H9 (cell line): ENCODE data around the gene ABHD16B. TPM values are rescaled to one million over a fixed set of nuclear protein-coding genes. Genes with fewer than 3 reads are reported as not detected.

Experiments used
- DNase-seq: peaks from one replicate; pipeline ENCODE4 v3.0.0-alpha.2; 2017
- H2AFZ ChIP-seq: one replicate; pipeline ENCODE4 v1.6.1; 2013; ENCODE audit warnings: mild to moderate bottlenecking, low read length, control low read depth, moderate library complexity
- H2AK5ac ChIP-seq: 2 replicates; pipeline ENCODE4 v1.6.1; 2013; ENCODE audit warnings: low read length, control low read depth, mixed read lengths; ENCODE audit not compliant: insufficient read length
- H2BK120ac ChIP-seq: one replicate; pipeline ENCODE4 v1.6.1; 2013; ENCODE audit warnings: low read depth, mild to moderate bottlenecking, low read length, control low read depth, inconsistent platforms; ENCODE audit not compliant: poor library complexity, severe bottlenecking
- H2BK12ac ChIP-seq: 2 replicates; pipeline ENCODE4 v1.6.1; 2013; ENCODE audit warnings: low read length, control low read depth, mixed read lengths, low read depth; ENCODE audit not compliant: insufficient read length
- H2BK15ac ChIP-seq: 2 replicates; pipeline ENCODE4 v1.6.1; 2013; ENCODE audit warnings: low read depth, low read length, control low read depth
- H2BK20ac ChIP-seq: one replicate; pipeline ENCODE4 v1.6.1; 2013; ENCODE audit warnings: low read depth, mild to moderate bottlenecking, low read length, control low read depth, inconsistent platforms; ENCODE audit not compliant: poor library complexity, severe bottlenecking
- H2BK5ac ChIP-seq: 2 replicates; pipeline ENCODE4 v1.6.1; 2013; ENCODE audit warnings: low read length, control low read depth, mixed read lengths; ENCODE audit not compliant: insufficient read length
- H3K14ac ChIP-seq: 2 replicates; pipeline ENCODE4 v1.6.1; 2013; ENCODE audit warnings: low read length, control low read depth; ENCODE audit not compliant: insufficient read depth
- H3K18ac ChIP-seq: 2 replicates; pipeline ENCODE4 v1.6.1; 2013; ENCODE audit warnings: low read depth, mild to moderate bottlenecking, mixed read lengths, low read length, control low read depth; ENCODE audit not compliant: insufficient read length
- H3K23ac ChIP-seq: 2 replicates; pipeline ENCODE4 v1.6.1; 2013; ENCODE audit warnings: low read length, control low read depth, mixed read lengths, low read depth; ENCODE audit not compliant: insufficient read length
- H3K23me2 ChIP-seq: 2 replicates; pipeline ENCODE4 v1.6.1; 2013; ENCODE audit warnings: low read depth, mild to moderate bottlenecking, mixed read lengths, low read length, control low read depth; ENCODE audit not compliant: insufficient read length, poor library complexity, severe bottlenecking
- H3K27ac ChIP-seq: 2 replicates; pipeline ENCODE4 v1.5.1; 2013; ENCODE audit warnings: low read length, control low read depth, mixed read lengths, low read depth; ENCODE audit not compliant: insufficient read length
- H3K27me3 ChIP-seq: 2 replicates; pipeline ENCODE4 v1.6.1; 2013; ENCODE audit warnings: low read length, control low read depth, inconsistent platforms; ENCODE audit not compliant: insufficient read depth
- H3K4ac ChIP-seq: 2 replicates; pipeline ENCODE4 v1.6.1; 2013; ENCODE audit warnings: low read depth, mild to moderate bottlenecking, control low read depth, inconsistent platforms, low read length, moderate library complexity
- H3K4me1 ChIP-seq: 2 replicates; pipeline ENCODE4 v1.6.1; 2013; ENCODE audit warnings: low read length, control low read depth, inconsistent platforms; ENCODE audit not compliant: insufficient read depth
- H3K4me2 ChIP-seq: 2 replicates; pipeline ENCODE4 v1.6.1; 2013; ENCODE audit warnings: low read length, control low read depth, mixed read lengths; ENCODE audit not compliant: insufficient read length, insufficient read depth
- H3K56ac ChIP-seq: 2 replicates; pipeline ENCODE4 v1.6.1; 2013; ENCODE audit warnings: low read depth, mild to moderate bottlenecking, mixed read lengths, low read length, control low read depth; ENCODE audit not compliant: insufficient read length
- H3K79me1 ChIP-seq: 2 replicates; pipeline ENCODE4 v1.6.1; 2013; ENCODE audit warnings: low read depth, mild to moderate bottlenecking, moderate library complexity, low read length, control low read depth, inconsistent platforms; ENCODE audit not compliant: insufficient read depth, poor library complexity, severe bottlenecking
- H3K79me2 ChIP-seq: 2 replicates; pipeline ENCODE4 v1.6.1; 2013; ENCODE audit warnings: low read length, control low read depth, inconsistent platforms; ENCODE audit not compliant: insufficient read depth
- H3K9ac ChIP-seq: 2 replicates; pipeline ENCODE4 v1.6.1; 2013; ENCODE audit warnings: low read length, control low read depth, mixed read lengths; ENCODE audit not compliant: insufficient read length; ENCODE audit errors: extremely low read depth
- H3K9me3 ChIP-seq: one replicate; pipeline ENCODE4 v1.6.1; 2013; ENCODE audit warnings: low read depth, low read length, inconsistent platforms; ENCODE audit not compliant: control insufficient read depth
- H3T11ph ChIP-seq: one replicate; pipeline ENCODE4 v1.6.1; 2013; ENCODE audit warnings: mild to moderate bottlenecking, low read length, control low read depth, inconsistent platforms
- H4K20me1 ChIP-seq: one replicate; pipeline ENCODE4 v1.6.1; 2013; ENCODE audit not compliant: control insufficient read depth, insufficient read length, insufficient read depth
- H4K5ac ChIP-seq: 2 replicates; pipeline ENCODE4 v1.6.1; 2013; ENCODE audit warnings: low read depth, mild to moderate bottlenecking, mixed read lengths, low read length, control low read depth; ENCODE audit not compliant: insufficient read length
- H4K8ac ChIP-seq: replicated peaks from 2 replicates; pipeline ENCODE4 v1.6.1; 2013; ENCODE audit warnings: low read length, control low read depth, mixed read lengths, low read depth; ENCODE audit not compliant: insufficient read length
- H4K91ac ChIP-seq: 2 replicates; pipeline ENCODE4 v1.6.1; 2013; ENCODE audit warnings: low read depth, mild to moderate bottlenecking, moderate library complexity, mixed read lengths, low read length, control low read depth; ENCODE audit not compliant: insufficient read length
- H3K27ac Mint-ChIP-seq, 3 experiments: 2 replicates in 2 of 3; 3 replicates in 1 of 3; pipeline ENCODE4 v1.8.0; 2020 to 2021; ENCODE audit warnings: mixed read lengths in 3 of 3, mild to moderate bottlenecking in 1 of 3, moderate library complexity in 1 of 3
- H3K27me3 Mint-ChIP-seq: 2 replicates; pipeline ENCODE4 v1.8.0; 2021; ENCODE audit warnings: low read depth, mild to moderate bottlenecking, moderate library complexity, mixed read lengths
- H3K36me3 Mint-ChIP-seq, 3 experiments: 2 replicates in 2 of 3; 3 replicates in 1 of 3; pipeline ENCODE4 v1.8.0; 2020 to 2021; ENCODE audit warnings: low read depth in 3 of 3, mixed read lengths in 3 of 3; ENCODE audit not compliant: insufficient read depth in 1 of 3
- H3K4me1 Mint-ChIP-seq, 2 experiments: 2 replicates each; pipeline ENCODE4 v1.8.0; 2020; ENCODE audit warnings: mixed read lengths in 2 of 2
- H3K4me3 Mint-ChIP-seq, 2 experiments: 2 replicates in 1 of 2; 3 replicates in 1 of 2; pipeline ENCODE4 v1.8.0; 2020 to 2021; ENCODE audit warnings: mild to moderate bottlenecking in 2 of 2, mixed read lengths in 2 of 2, moderate library complexity in 1 of 2
- H3K9me3 Mint-ChIP-seq, 2 experiments: 2 replicates in 1 of 2; 3 replicates in 1 of 2; pipeline ENCODE4 v1.8.0; 2020; ENCODE audit warnings: mild to moderate bottlenecking in 2 of 2, mixed read lengths in 2 of 2, moderate library complexity in 1 of 2
- CTCF ChIP-seq: fragments of 200-600 bp; sonication (generic); conservative IDR thresholded peaks from 3 replicates; pipeline ENCODE4 v1.8.0; 2021; ENCODE audit warnings: antibody characterized with exemption, mild to moderate bottlenecking
- WGBS: extraction: QIAGEN DNeasy Blood & Tissue Kit; methylation state at CpG from one replicate; pipeline ENCODE4 v1.1.7; 2013; ENCODE audit warnings: missing lambda C conversion rate, low lambda C conversion rate, mixed read lengths; ENCODE audit not compliant: insufficient read length; ENCODE audit errors: extremely low coverage; 5-methylcytosine and 5-hydroxymethylcytosine counted together
- total RNA-seq: library from RNA; stranded (reverse); gene quantifications from 2 replicates; pipeline ENCODE4 v1.2.1, GENCODE V29; 2021

Gene ABHD16B
- total RNA-seq, 1 experiment from 2014 or later: not detected

- Histone ChIP-seq H3K23me2 (peaks cover 8% of the 10 kb centered on the region), H3K27me3 (peaks cover 4% of the 10 kb centered on the region; the same call in 1 of the 2 replicates), H2BK120ac (no peak overlapping the region), H3K4me2 (peak overlapping the region; percentile 65), H2BK15ac (no peak overlapping the region), H3K79me2 (peaks cover 11% of the 10 kb centered on the region; the same call in 1 of the 2 replicates), H3K14ac (no peak overlapping the region), H2BK12ac (no peak overlapping the region), H3K9me3 (no peaks in the 10 kb centered on the region), H2BK20ac (no peak overlapping the region), H2BK5ac (no peak overlapping the region), H3K27ac (no peak overlapping the region), H3K18ac (no peak overlapping the region), H3K79me1 (peaks cover 4% of the 10 kb centered on the region), H4K20me1 (no peaks in the 10 kb centered on the region), H3K9ac (no peak overlapping the region), H3K23ac (no peak overlapping the region), H3K4me1 (peaks cover 4% of the 10 kb centered on the region; the same call in 1 of the 2 replicates), H4K5ac (no peak overlapping the region), H3T11ph (no peak overlapping the region), H4K91ac (no peak overlapping the region), H4K8ac (no peak overlapping the region), H3K56ac (no peak overlapping the region), H2AK5ac (no peak overlapping the region), H3K4ac (no peak overlapping the region), H2AFZ (no peak overlapping the region)
- peak overlapping the region; percentile 84 to 87 for H3K4me3 Mint-ChIP-seq
- TF ChIP-seq CTCF: peak; percentile 32; the same call in 1 of the 3 replicates
- no CpG with 5 or more reads among the region's 10 CpGs for WGBS
- peaks cover 34% of the 10 kb centered on the region for H3K27me3 Mint-ChIP-seq
- DNase-seq: no peak
- H3K36me3 Mint-ChIP-seq: no peaks in the 10 kb centered on the region; a peak in 4 of 7 replicates
- peaks cover 29 to 32% of the 10 kb centered on the region in 2 experiments for H3K4me1 Mint-ChIP-seq
- no peaks in the 10 kb centered on the region; a peak in 2 of 5 replicates for H3K9me3 Mint-ChIP-seq
- H3K27ac Mint-ChIP-seq: no peak overlapping the region
These were observed 32.3 kb upstream of the ABHD16B start for GRCh38 chr20:63828951-63829350.
